Gastroesophageal sphincter (tissue), 4 donors: ENCODE data around the gene SH3D21. TPM values are rescaled to one million over a fixed set of nuclear protein-coding genes. Genes with fewer than 3 reads are reported as not detected.

Experiments used
- ATAC-seq: fragments of 150-250 bp; one replicate; pipeline ENCODE4 v1.9.1; 2016; ENCODE audit warnings: mild to moderate bottlenecking, moderate library complexity
- H3K27ac ChIP-seq, 4 donors: fragments of 200-600 bp; sonication (generic) in 3 of 4; 1 replicate in 3 of 4; 2 replicates in 1 of 4; pipeline ENCODE4 v1.5.1; 2016 to 2019
- H3K27me3 ChIP-seq: fragments of 200-600 bp; sonication (generic); one replicate; pipeline ENCODE4 v1.5.1; 2019
- H3K36me3 ChIP-seq, 2 donors: fragments of 200-600 bp; sonication (generic); one replicate each; pipeline ENCODE4 v1.5.1; 2019; ENCODE audit warnings: control low read depth in 1 of 2
- H3K4me1 ChIP-seq, 3 donors: fragments of 200-600 bp; sonication (generic); 1 replicate in 2 of 3; 2 replicates in 1 of 3; pipeline ENCODE4 v1.5.1; 2016 to 2019; ENCODE audit warnings: control low read depth in 2 of 3
- H3K4me3 ChIP-seq, 2 donors: fragments of 200-600 bp; sonication (generic); one replicate each; pipeline ENCODE4 v1.5.1; 2019; ENCODE audit warnings: mild to moderate bottlenecking in 1 of 2, moderate library complexity in 1 of 2
- H3K9me3 ChIP-seq, 3 donors: fragments of 200-600 bp; sonication (generic); one replicate each; pipeline ENCODE4 v1.5.1; 2017 to 2019; ENCODE audit warnings: control low read depth in 2 of 3
- CTCF ChIP-seq, 4 experiments: fragments of 200-600 bp in 2 of 4; fragments of 450-650 bp in 2 of 4; sonication (generic) in 1 of 4; IDR thresholded peaks; one replicate each; pipeline ENCODE4 v1.5.1; 2017 to 2019; ENCODE audit warnings: antibody characterized with exemption in 4 of 4, mild to moderate bottlenecking in 2 of 4, moderate library complexity in 2 of 4
- EP300 ChIP-seq: sonication (generic); formaldehyde crosslinking; IDR thresholded peaks from one replicate; pipeline ENCODE4 v1.6.1; 2017; ENCODE audit warnings: antibody characterized with exemption, mild to moderate bottlenecking
- POLR2A ChIP-seq, 2 donors: fragments of 450-650 bp; IDR thresholded peaks; one replicate each; pipeline ENCODE4 v1.6.1; 2017; ENCODE audit warnings: antibody characterized with exemption in 2 of 2, mild to moderate bottlenecking in 2 of 2, moderate library complexity in 1 of 2
- POLR2AphosphoS5 ChIP-seq: sonication (generic); formaldehyde crosslinking; IDR thresholded peaks from one replicate; pipeline ENCODE4 v1.6.1; 2017; ENCODE audit warnings: antibody characterized with exemption
- WGBS, 2 donors: methylation state at CpG; one replicate each; pipeline ENCODE4 v1.1.5; 2018; ENCODE audit warnings: low coverage in 1 of 2; 5-methylcytosine and 5-hydroxymethylcytosine counted together
- total RNA-seq, 4 donors: library from RNA; depleted of rRNA; stranded (reverse); fragments of >200 nt; gene quantifications; one replicate each; pipeline ENCODE4 v1.1.0, GENCODE V29; 2016

SH3D21 gene
- total RNA-seq, 4 donors from 2014 or later, result 0.27 to 1.4 (median 1.3) TPM; not detected in 1

GRCh38 chr1:36301220-36301619, 4.9 kb upstream of the SH3D21 start:
- no peaks in the 10 kb centered on the region for H3K27me3 ChIP-seq
- 67% methylated on average over 1 of the region's 1 CpG; no CpG with 5 or more reads in 1 of the 2 donors for WGBS, 2 donors
- no peak overlapping the region for H3K27ac ChIP-seq
- H3K4me3 ChIP-seq, result no peak overlapping the region
- no peak for TF ChIP-seq POLR2AphosphoS5
- no peak for TF ChIP-seq EP300
- no peak for TF ChIP-seq POLR2A (IDR thresholded peaks at IDR 0.05)
- TF ChIP-seq CTCF (IDR thresholded peaks at IDR 0.05), result no peak
- ATAC-seq, result no peak
- peaks cover 3 to 90% of the 10 kb centered on the region in 2 donors for H3K36me3 ChIP-seq
- H3K9me3 ChIP-seq, result no peaks in the 10 kb centered on the region
- peaks cover 0 to 14% (median 5%) of the 10 kb centered on the region in 3 donors for H3K4me1 ChIP-seq

- TF ChIP-seq POLR2AphosphoS5 (no peak), POLR2A (IDR thresholded peaks at IDR 0.05) (no peak), EP300 (no peak), CTCF (IDR thresholded peaks at IDR 0.05) (no peak)
- H3K27ac ChIP-seq, result no peak overlapping the region
- no peak for ATAC-seq
- 57 to 65% methylated on average over 5 of the region's 5 CpGs for WGBS, 2 donors
- peaks cover 3 to 70% of the 10 kb centered on the region in 2 donors for H3K36me3 ChIP-seq
- H3K27me3 ChIP-seq, result no peaks in the 10 kb centered on the region
- H3K4me3 ChIP-seq, result no peak overlapping the region
- H3K4me1 ChIP-seq, result peaks cover 0 to 27% (median 10%) of the 10 kb centered on the region in 3 donors
- H3K9me3 ChIP-seq, result no peaks in the 10 kb centered on the region
Measured at GRCh38 chr1:36303244-36303643, 2.9 kb upstream of the SH3D21 start.

- TF ChIP-seq POLR2AphosphoS5 (no peak), EP300 (no peak), CTCF (IDR thresholded peaks at IDR 0.05) (no peak), POLR2A (IDR thresholded peaks at IDR 0.05) (no peak)
- ATAC-seq, result no peak
- H3K36me3 ChIP-seq, result peaks cover 3 to 64% of the 10 kb centered on the region in 2 donors
Measured at GRCh38 chr1:36303650-36304360, 2.4 kb upstream of the SH3D21 start.

GRCh38 chr1:36304521-36304920, 1.6 kb upstream of the SH3D21 start:
- H3K27me3 ChIP-seq, result no peaks in the 10 kb centered on the region
- no peak for ATAC-seq
- H3K27ac ChIP-seq, result no peak overlapping the region
- H3K36me3 ChIP-seq, result peaks cover 3 to 57% of the 10 kb centered on the region in 2 donors
- WGBS, 2 donors, result 69 to 73% methylated on average over 6 to 7 of the region's 7 CpGs
- peaks cover 0 to 23% (median 10%) of the 10 kb centered on the region in 3 donors for H3K4me1 ChIP-seq
- no peaks in the 10 kb centered on the region for H3K9me3 ChIP-seq
- no peak for TF ChIP-seq CTCF (IDR thresholded peaks at IDR 0.05)
- TF ChIP-seq POLR2A (IDR thresholded peaks at IDR 0.05), result no peak
- H3K4me3 ChIP-seq, result no peak overlapping the region

More at GRCh38 chr1:36303650-36304360, 2.4 kb upstream of the SH3D21 start:
- H3K27me3 ChIP-seq, result no peaks in the 10 kb centered on the region
- 81 to 90% methylated on average over 7 to 23 of the region's 23 CpGs for WGBS, 2 donors
- no peak overlapping the region for H3K4me3 ChIP-seq
- peaks cover 0 to 27% (median 10%) of the 10 kb centered on the region in 3 donors for H3K4me1 ChIP-seq
- H3K27ac ChIP-seq, result no peak overlapping the region
- H3K9me3 ChIP-seq, result no peaks in the 10 kb centered on the region
